Measurements from ENCODE around the gene S100A14. TPM values are rescaled to one million over a fixed set of nuclear protein-coding genes. Genes with fewer than 3 reads are reported as not detected.

The S100A14 gene
- total RNA-seq, 2 experiments from 2014 or later = not detected

DNA sequence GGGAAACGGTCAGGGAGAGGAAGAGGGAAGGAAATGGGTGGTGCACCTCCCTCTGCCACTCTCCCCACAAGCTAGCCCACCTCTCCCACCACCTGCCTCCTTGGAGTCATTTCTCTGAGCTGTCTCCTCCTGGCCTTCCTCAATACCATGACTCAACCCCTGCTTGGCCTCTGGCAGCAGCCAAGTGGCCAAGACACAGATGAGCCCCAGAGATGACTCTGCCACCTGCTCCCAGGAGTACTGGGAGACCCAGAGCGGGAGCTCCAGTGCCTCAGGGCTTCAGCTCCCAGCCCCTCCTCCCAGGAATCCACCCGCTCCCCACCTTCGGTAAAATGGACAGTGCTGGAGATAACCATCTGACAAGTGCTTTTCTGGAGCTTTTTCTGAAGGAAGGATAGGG lies 5.8 kb downstream of the S100A14 start:
- intact Hi-C loops (cut with micrococcal nuclease; ENCODE audit: unreplicated experiment) = no loop called here
- POLR2A ChIA-PET = no interaction called here
- TF ChIP-seq EZH2phosphoT487 (IDR thresholded peaks at IDR 0.05; ENCODE audit: borderline replicate concordance, low read depth, low read length) = no peak
- no peak for TF ChIP-seq CTCF (conservative IDR thresholded peaks at IDR 0.05; ENCODE audit: low read length)

DNA sequence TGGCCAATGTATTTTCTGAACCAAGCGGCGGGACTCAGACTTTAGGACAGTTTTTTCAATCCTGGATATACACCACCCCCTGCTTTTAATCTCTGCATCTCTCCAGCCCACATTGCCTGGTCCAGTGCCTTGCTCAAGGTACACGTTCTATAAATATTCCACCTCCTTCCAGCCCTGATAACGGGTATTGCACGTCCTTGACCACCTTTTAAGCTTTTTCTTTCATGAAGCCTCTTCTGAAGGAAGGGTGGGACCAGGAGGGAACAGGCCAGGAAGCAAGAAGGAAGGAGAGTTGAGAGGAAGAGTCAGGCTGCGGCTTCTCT lies 6.6 kb downstream of the S100A14 start:
- intact Hi-C loops (cut with micrococcal nuclease; ENCODE audit: unreplicated experiment) = no loop called here
- no peaks in the 10 kb centered on the region for H3K79me2 ChIP-seq (ENCODE audit: insufficient read depth, low read depth, low read length)
- POLR2A ChIA-PET = no interaction called here

More for the DNA sequence above, 5.8 kb downstream of the S100A14 start:
- no peaks in the 10 kb centered on the region for H4K20me1 ChIP-seq (ENCODE audit: insufficient read depth, low read length)
- no peak overlapping the region for H3K4me2 ChIP-seq (ENCODE audit: low read length)
- H3K36me3 ChIP-seq (ENCODE audit: insufficient read depth, low read length) = no peaks in the 10 kb centered on the region
- no peak overlapping the region for H2AFZ ChIP-seq (ENCODE audit: low read length)
- no peak for DNase-seq (ENCODE audit: low spot score)
- BruUV-seq (replicated peaks) = no TSS peak
- no peak overlapping the region for H3K4me3 ChIP-seq (ENCODE audit: low read depth, low read length, poor library complexity, severe bottlenecking)
- H3K4me1 ChIP-seq (ENCODE audit: insufficient read depth, low read length, poor library complexity, severe bottlenecking) = no peaks in the 10 kb centered on the region
- no peaks in the 10 kb centered on the region for H3K79me2 ChIP-seq (ENCODE audit: insufficient read depth, low read depth, low read length)
- H3K27ac ChIP-seq (ENCODE audit: low read depth, low read length, poor library complexity, severe bottlenecking) = no peak overlapping the region
- CTCF ChIA-PET (ENCODE audit: unreplicated experiment) = no interaction called here
- no peaks in the 10 kb centered on the region for H3K9me3 ChIP-seq (ENCODE audit: low read length)
- no peaks in the 10 kb centered on the region for H3K9me2 ChIP-seq (ENCODE audit: insufficient read depth, low read length)

More for the DNA sequence above, 6.6 kb downstream of the S100A14 start:
- Histone ChIP-seq H4K20me1 (ENCODE audit: insufficient read depth, low read length) (no peaks in the 10 kb centered on the region), H2AFZ (ENCODE audit: low read length) (no peak overlapping the region), H3K4me3 (ENCODE audit: low read depth, low read length, poor library complexity, severe bottlenecking) (no peak overlapping the region), H3K4me1 (ENCODE audit: insufficient read depth, low read length, poor library complexity, severe bottlenecking) (no peaks in the 10 kb centered on the region), H3K36me3 (ENCODE audit: insufficient read depth, low read length) (no peaks in the 10 kb centered on the region), H3K4me2 (ENCODE audit: low read length) (no peak overlapping the region), H3K9me3 (ENCODE audit: low read length) (no peaks in the 10 kb centered on the region), H3K27ac (ENCODE audit: low read depth, low read length, poor library complexity, severe bottlenecking) (no peak overlapping the region), H3K9me2 (ENCODE audit: insufficient read depth, low read length) (no peaks in the 10 kb centered on the region)
- DNase-seq (ENCODE audit: low spot score) = no peak
- TF ChIP-seq CTCF (conservative IDR thresholded peaks at IDR 0.05; ENCODE audit: low read length) = no peak
- TF ChIP-seq EZH2phosphoT487 (IDR thresholded peaks at IDR 0.05; ENCODE audit: borderline replicate concordance, low read depth, low read length) = no peak
- BruUV-seq (replicated peaks) = no TSS peak
- CTCF ChIA-PET (ENCODE audit: unreplicated experiment) = no interaction called here

All from OCI-LY7 (cell line).